HG03280 (cell line): Measurements from ENCODE around the gene MBD3L2.
"Not testable (repeated sequence)": the region's sequence is repeated elsewhere in the genome, so short reads cannot be mapped to it uniquely, and the experiment has no call there.

ENCODE experiments used
- ATAC-seq: cut with Tn5 transposase; IDR thresholded peaks from one replicate; pipeline ENCODE4 v1.9.1; 2021; ENCODE audit warnings: mild to moderate bottlenecking, moderate library complexity; ENCODE audit not compliant: unreplicated experiment

MBD3L2 gene

GRCh38 chr19:7049021-7049420, at the start of gene MBD3L2:
TSS of gene MBD3L2 (plus strand) at chr19:7049321. CDS start at chr19:7049374, 53 bp downstream.
- ATAC-seq, result not testable (repeated sequence)

GRCh38 chr19:6999933-7000332, 49.2 kb upstream of the MBD3L2 start:
- no peak for ATAC-seq

- no peak for ATAC-seq
Observed at GRCh38 chr19:7000333-7000732, 48.8 kb upstream of the MBD3L2 start.

GRCh38 chr19:7000816-7001215, 48.3 kb upstream of the MBD3L2 start:
- ATAC-seq, result no peak

GRCh38 chr19:7004313-7004931, 44.7 kb upstream of the MBD3L2 start:
- ATAC-seq, result no peak

GRCh38 chr19:7006135-7006704, 42.9 kb upstream of the MBD3L2 start:
- ATAC-seq, result no peak

- no peak for ATAC-seq
Observed at GRCh38 chr19:7007859-7008258, 41.3 kb upstream of the MBD3L2 start.

- no peak for ATAC-seq
Observed at GRCh38 chr19:7010722-7011593, 38.2 kb upstream of the MBD3L2 start.

- ATAC-seq, result no peak
Observed at GRCh38 chr19:7013678-7014077, 35.4 kb upstream of the MBD3L2 start.

GRCh38 chr19:7018828-7019227, 30.3 kb upstream of the MBD3L2 start:
- no peak for ATAC-seq

- not testable (repeated sequence) for ATAC-seq
Observed at GRCh38 chr19:7021331-7021730, 27.8 kb upstream of the MBD3L2 start, which contains the start of gene MBD3L2B. TSS of gene MBD3L2B (minus strand) at chr19:7021431. CDS start at chr19:7021397, 34 bp downstream.

- ATAC-seq, result not testable (repeated sequence)
Observed at GRCh38 chr19:7028790-7029189, 20.3 kb upstream of the MBD3L2 start.

- not testable (repeated sequence) for ATAC-seq
Observed at GRCh38 chr19:7030278-7030677, 18.8 kb upstream of the MBD3L2 start, which contains the start of gene MBD3L5. TSS of gene MBD3L5 (plus strand) at chr19:7030578. CDS start at chr19:7030612, 34 bp downstream.

- ATAC-seq, result not testable (repeated sequence)
Observed at GRCh38 chr19:7040079-7040478, 9.0 kb upstream of the MBD3L2 start, which contains the start of gene MBD3L4. TSS of gene MBD3L4 (minus strand) at chr19:7040179. CDS start at chr19:7040144, 35 bp downstream.

GRCh38 chr19:7041563-7041962, 7.6 kb upstream of the MBD3L2 start:
- not testable (repeated sequence) for ATAC-seq

GRCh38 chr19:7051421-7051820, 2.3 kb downstream of the MBD3L2 start:
- not testable (repeated sequence) for ATAC-seq

- not testable (repeated sequence) for ATAC-seq
Observed at GRCh38 chr19:7052896-7053295, 3.8 kb downstream of the MBD3L2 start.

- ATAC-seq, result not testable (repeated sequence)
Observed at GRCh38 chr19:7054635-7055368, 5.7 kb downstream of the MBD3L2 start.

- ATAC-seq, result not testable (repeated sequence)
Observed at GRCh38 chr19:7055679-7056078, 6.6 kb downstream of the MBD3L2 start.

- ATAC-seq, result not testable (repeated sequence)
Observed at GRCh38 chr19:7056371-7056770, 7.2 kb downstream of the MBD3L2 start.

- not testable (repeated sequence) for ATAC-seq
Observed at GRCh38 chr19:7058576-7058975, 9.5 kb downstream of the MBD3L2 start, which contains the start of gene MBD3L3. TSS of gene MBD3L3 (minus strand) at chr19:7058676. CDS start at chr19:7058605, 71 bp downstream.
